ENCODE measurements around the gene MPZ.
"Not testable (repeated sequence)": the region's sequence is repeated elsewhere in the genome, so short reads cannot be mapped to it uniquely, and the experiment has no call there.

The MPZ gene

GRCh38 chr1:161299347-161299746 lies 10.4 kb downstream of the MPZ start:
- no peak for DNase-seq

- no peak for DNase-seq
Observed at GRCh38 chr1:161298116-161298515, 11.7 kb downstream of the MPZ start.

GRCh38 chr1:161297415-161297814 lies 12.4 kb downstream of the MPZ start:
- DNase-seq = no peak

GRCh38 chr1:161290779-161291178 lies 19.0 kb downstream of the MPZ start:
- no peak for DNase-seq

GRCh38 chr1:161287482-161288054 lies 22.2 kb downstream of the MPZ start:
- no peak for DNase-seq

- DNase-seq = no peak
Observed at GRCh38 chr1:161285521-161285920, 24.2 kb downstream of the MPZ start.

GRCh38 chr1:161285113-161285512 lies 24.7 kb downstream of the MPZ start:
- DNase-seq = no peak

- DNase-seq = no peak
Observed at GRCh38 chr1:161282991-161283390, 26.8 kb downstream of the MPZ start.

GRCh38 chr1:161274874-161275273 lies 34.9 kb downstream of the MPZ start:
- DNase-seq = no peak

GRCh38 chr1:161273402-161273801 lies 36.4 kb downstream of the MPZ start:
- no peak for DNase-seq

GRCh38 chr1:161267321-161267720 lies 42.4 kb downstream of the MPZ start:
- no peak for DNase-seq

GRCh38 chr1:161266836-161267235 lies 42.9 kb downstream of the MPZ start:
- no peak for DNase-seq

GRCh38 chr1:161266202-161266601 lies 43.6 kb downstream of the MPZ start:
- no peak for DNase-seq

GRCh38 chr1:161265305-161265704 lies 44.5 kb downstream of the MPZ start:
- DNase-seq = no peak

GRCh38 chr1:161261261-161262235 lies 48.2 kb downstream of the MPZ start:
- DNase-seq = no peak

- DNase-seq = no peak
Observed at GRCh38 chr1:161260376-161261260, 49.1 kb downstream of the MPZ start.

GRCh38 chr1:161259765-161260164 lies 50.0 kb downstream of the MPZ start:
- no peak for DNase-seq

GRCh38 chr1:161259345-161259702 lies 50.4 kb downstream of the MPZ start:
- DNase-seq = no peak

GRCh38 chr1:161258439-161259344 lies 51.1 kb downstream of the MPZ start, which contains the start of gene PCP4L1:
TSS of gene PCP4L1 (plus strand) at chr1:161258745. CDS start at chr1:161258975, 230 bp downstream.
- DNase-seq = no peak

- not testable (repeated sequence) for DNase-seq
Observed at GRCh38 chr1:161257109-161257508, 52.7 kb downstream of the MPZ start.

- not testable (repeated sequence) for DNase-seq
Observed at GRCh38 chr1:161255955-161256520, 53.7 kb downstream of the MPZ start.

GRCh38 chr1:161255302-161255701 lies 54.5 kb downstream of the MPZ start:
- not testable (repeated sequence) for DNase-seq

Measured in DMS153 (cell line).